ENCODE results near the gene KRAS.

The KRAS gene

DNA sequence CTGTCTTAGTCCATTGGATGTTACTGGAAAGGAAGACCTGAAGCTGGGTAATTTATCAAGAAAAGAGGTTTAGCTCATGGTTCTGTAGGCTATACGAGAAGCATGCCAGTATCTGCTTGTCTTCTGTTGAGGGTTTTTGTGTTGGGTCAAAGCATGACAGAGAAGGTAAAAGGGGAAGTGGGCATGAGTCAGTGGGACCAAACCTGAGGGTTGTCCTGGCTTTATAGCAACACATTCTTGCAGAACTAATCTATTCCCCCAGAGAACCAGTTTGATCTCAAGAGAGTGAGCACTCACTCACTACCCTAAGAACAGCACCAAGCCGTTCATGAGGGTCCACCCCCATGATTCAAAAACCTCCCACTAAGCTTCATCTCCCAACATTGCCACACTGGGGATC lies 19.0 kb upstream of the KRAS start:
- no peak for TF ChIP-seq CTCF (conservative IDR thresholded peaks at IDR 0.05; ENCODE audit: low read depth, low read length)
- H4K20me1 ChIP-seq (ENCODE audit: insufficient read depth): no peaks in the 10 kb centered on the region
- no peak overlapping the region for H3K4me3 ChIP-seq (IDR thresholded peaks at IDR 0.05; ENCODE audit: insufficient read depth, low read depth, low read length)
- no peak overlapping the region for H3K9ac ChIP-seq
- no peak overlapping the region for H3K27ac ChIP-seq
- no peaks in the 10 kb centered on the region for H3K79me2 ChIP-seq (ENCODE audit: insufficient read depth, low read depth)
- H2AFZ ChIP-seq (ENCODE audit: low read depth): no peak overlapping the region
- no peaks in the 10 kb centered on the region for H3K36me3 ChIP-seq (ENCODE audit: insufficient read depth)
- no peaks in the 10 kb centered on the region for H3K27me3 ChIP-seq (ENCODE audit: insufficient read depth, low read depth)
- H3K4me1 ChIP-seq (ENCODE audit: low read depth, poor library complexity, severe bottlenecking): peaks cover 38% of the 10 kb centered on the region
- no peak overlapping the region for H3K4me2 ChIP-seq

GRCh38 chr12:25266497-25266896 lies 15.8 kb upstream of the KRAS start:
- H3K27me3 ChIP-seq (ENCODE audit: insufficient read depth, low read depth): no peaks in the 10 kb centered on the region
- TF ChIP-seq CTCF (conservative IDR thresholded peaks at IDR 0.05; ENCODE audit: low read depth, low read length): no peak
- no peak overlapping the region for H3K4me3 ChIP-seq (IDR thresholded peaks at IDR 0.05; ENCODE audit: insufficient read depth, low read depth, low read length)
- no peak overlapping the region for H2AFZ ChIP-seq (ENCODE audit: low read depth)
- H3K27ac ChIP-seq: no peak overlapping the region
- no peak overlapping the region for H3K4me2 ChIP-seq
- no peaks in the 10 kb centered on the region for H4K20me1 ChIP-seq (ENCODE audit: insufficient read depth)
- no peaks in the 10 kb centered on the region for H3K36me3 ChIP-seq (ENCODE audit: insufficient read depth)
- no peak overlapping the region for H3K9ac ChIP-seq
- H3K79me2 ChIP-seq (ENCODE audit: insufficient read depth, low read depth): no peaks in the 10 kb centered on the region
- peaks cover 34% of the 10 kb centered on the region for H3K4me1 ChIP-seq (ENCODE audit: low read depth, poor library complexity, severe bottlenecking)

GRCh38 chr12:25264862-25265261 lies 14.1 kb upstream of the KRAS start:
- no peaks in the 10 kb centered on the region for H3K79me2 ChIP-seq (ENCODE audit: insufficient read depth, low read depth)
- H3K36me3 ChIP-seq (ENCODE audit: insufficient read depth): no peaks in the 10 kb centered on the region
- H3K27ac ChIP-seq: no peak overlapping the region
- H4K20me1 ChIP-seq (ENCODE audit: insufficient read depth): no peaks in the 10 kb centered on the region
- no peaks in the 10 kb centered on the region for H3K27me3 ChIP-seq (ENCODE audit: insufficient read depth, low read depth)
- no peak for TF ChIP-seq CTCF (conservative IDR thresholded peaks at IDR 0.05; ENCODE audit: low read depth, low read length)
- peaks cover 26% of the 10 kb centered on the region for H3K4me1 ChIP-seq (ENCODE audit: low read depth, poor library complexity, severe bottlenecking)
- H3K4me2 ChIP-seq: no peak overlapping the region
- H3K9ac ChIP-seq: no peak overlapping the region
- no peak overlapping the region for H2AFZ ChIP-seq (ENCODE audit: low read depth)
- no peak overlapping the region for H3K4me3 ChIP-seq (IDR thresholded peaks at IDR 0.05; ENCODE audit: insufficient read depth, low read depth, low read length)

GRCh38 chr12:25264114-25264513 lies 13.4 kb upstream of the KRAS start:
- no peak overlapping the region for H2AFZ ChIP-seq (ENCODE audit: low read depth)
- H3K36me3 ChIP-seq (ENCODE audit: insufficient read depth): no peaks in the 10 kb centered on the region
- H3K4me2 ChIP-seq: no peak overlapping the region
- TF ChIP-seq CTCF (conservative IDR thresholded peaks at IDR 0.05; ENCODE audit: low read depth, low read length): no peak
- peaks cover 26% of the 10 kb centered on the region for H3K4me1 ChIP-seq (ENCODE audit: low read depth, poor library complexity, severe bottlenecking)
- H3K79me2 ChIP-seq (ENCODE audit: insufficient read depth, low read depth): no peaks in the 10 kb centered on the region
- H3K9ac ChIP-seq: no peak overlapping the region
- H3K27me3 ChIP-seq (ENCODE audit: insufficient read depth, low read depth): no peaks in the 10 kb centered on the region
- H3K27ac ChIP-seq: no peak overlapping the region
- H3K4me3 ChIP-seq (IDR thresholded peaks at IDR 0.05; ENCODE audit: insufficient read depth, low read depth, low read length): no peak overlapping the region
- H4K20me1 ChIP-seq (ENCODE audit: insufficient read depth): no peaks in the 10 kb centered on the region

DNA sequence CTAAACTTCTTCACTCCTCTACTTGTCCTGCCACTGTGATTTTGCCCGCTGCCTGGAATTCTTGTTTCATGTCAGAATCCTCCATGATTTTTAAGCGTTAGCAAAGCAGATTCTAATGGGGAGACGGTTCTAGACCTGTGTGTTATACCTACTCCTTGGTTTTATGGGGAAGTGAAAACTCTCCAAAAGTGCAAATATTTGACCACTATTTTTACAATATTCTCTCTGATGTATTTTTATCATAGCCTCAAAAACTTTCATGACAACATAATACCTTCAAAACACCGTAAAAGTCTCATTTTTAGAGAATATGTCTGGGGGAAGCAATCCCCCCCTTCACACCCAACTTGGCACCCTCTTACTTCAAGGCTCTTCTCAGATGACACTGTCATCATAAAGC lies 12.9 kb upstream of the KRAS start:
- Histone ChIP-seq H3K4me2 (no peak overlapping the region), H4K20me1 (ENCODE audit: insufficient read depth) (no peaks in the 10 kb centered on the region), H3K9ac (no peak overlapping the region), H3K27me3 (ENCODE audit: insufficient read depth, low read depth) (no peaks in the 10 kb centered on the region), H3K27ac (no peak overlapping the region), H2AFZ (ENCODE audit: low read depth) (no peak overlapping the region), H3K79me2 (ENCODE audit: insufficient read depth, low read depth) (no peaks in the 10 kb centered on the region), H3K4me1 (ENCODE audit: low read depth, poor library complexity, severe bottlenecking) (peaks cover 21% of the 10 kb centered on the region), H3K36me3 (ENCODE audit: insufficient read depth) (no peaks in the 10 kb centered on the region), H3K4me3 (IDR thresholded peaks at IDR 0.05; ENCODE audit: insufficient read depth, low read depth, low read length) (no peak overlapping the region)
- TF ChIP-seq CTCF (conservative IDR thresholded peaks at IDR 0.05; ENCODE audit: low read depth, low read length): no peak

All from KMS-11 (cell line).